ENCODE measurements around the gene DHCR24.
A peak's percentile ranks its signal among the peaks of the same experiment; 100 is the strongest.

The DHCR24 gene

GRCh38 chr1:54813485-54814125 lies 73.4 kb downstream of the DHCR24 start:
- ChIA-PET POLR2A (interaction anchor here (0.6 kb wide), 1 partner anchor 511 kb away, joined by 3 read pairs; no protein-coding TSS in a partner anchor), CTCF (no interaction called here)
- no peak for TF ChIP-seq FOXA1 (IDR thresholded peaks at IDR 0.05)
- no peak for TF ChIP-seq ELF4 (IDR thresholded peaks at IDR 0.05)
- no peak for TF ChIP-seq HDGF (IDR thresholded peaks at IDR 0.05; ENCODE audit: borderline replicate concordance)
- no peak for TF ChIP-seq SP1 (IDR thresholded peaks at IDR 0.05)
- no peak for TF ChIP-seq BHLHE40 (IDR thresholded peaks at IDR 0.05; ENCODE audit: borderline replicate concordance)
- TF ChIP-seq NFRKB (IDR thresholded peaks at IDR 0.05): no peak
- no peak for TF ChIP-seq FOXM1 (IDR thresholded peaks at IDR 0.05; ENCODE audit: borderline replicate concordance)
- TF ChIP-seq TARDBP (IDR thresholded peaks at IDR 0.05): no peak
- TF ChIP-seq CTBP1 (IDR thresholded peaks at IDR 0.05; ENCODE audit: borderline replicate concordance): no peak
- TF ChIP-seq ZNF384 (IDR thresholded peaks at IDR 0.05): no peak
- TF ChIP-seq SUZ12 (IDR thresholded peaks at IDR 0.05): no peak
- TF ChIP-seq PKNOX1 (IDR thresholded peaks at IDR 0.05): no peak
- no peak for TF ChIP-seq FOXK2 (IDR thresholded peaks at IDR 0.05)
- TF ChIP-seq LEF1 (IDR thresholded peaks at IDR 0.05; ENCODE audit: borderline replicate concordance): no peak
- no peak for TF ChIP-seq ARNT (IDR thresholded peaks at IDR 0.05)
- no peak for TF ChIP-seq L3MBTL2 (conservative IDR thresholded peaks at IDR 0.05)
- DNase-seq (ENCODE audit: extremely low spot score): no peak

- ChIA-PET POLR2A (no interaction called here), CTCF (no interaction called here)
Measured at GRCh38 chr1:54812801-54813484, 74.1 kb downstream of the DHCR24 start.

GRCh38 chr1:54811739-54812655 lies 75.0 kb downstream of the DHCR24 start:
- no peak for TF ChIP-seq LEF1 (IDR thresholded peaks at IDR 0.05; ENCODE audit: borderline replicate concordance)
- no peak for TF ChIP-seq ELF4 (IDR thresholded peaks at IDR 0.05)
- no peak for TF ChIP-seq SP1 (IDR thresholded peaks at IDR 0.05)
- TF ChIP-seq HDGF (IDR thresholded peaks at IDR 0.05; ENCODE audit: borderline replicate concordance): 0 out of 2 replicates have a peak, but pooled peaks have one; percentile 31
- ChIA-PET POLR2A (no interaction called here), CTCF (interaction anchor here (0.6 kb wide), 1 partner anchor 559 kb away, joined by 8 read pairs; no protein-coding TSS in a partner anchor)

More at GRCh38 chr1:54812801-54813484, 74.1 kb downstream of the DHCR24 start:
- TF ChIP-seq LEF1 (IDR thresholded peaks at IDR 0.05; ENCODE audit: borderline replicate concordance) (no peak), PKNOX1 (IDR thresholded peaks at IDR 0.05) (no peak), CTBP1 (IDR thresholded peaks at IDR 0.05; ENCODE audit: borderline replicate concordance) (no peak), ZNF384 (IDR thresholded peaks at IDR 0.05) (no peak), FOXM1 (IDR thresholded peaks at IDR 0.05; ENCODE audit: borderline replicate concordance) (no peak), SP1 (IDR thresholded peaks at IDR 0.05) (no peak), HDGF (IDR thresholded peaks at IDR 0.05; ENCODE audit: borderline replicate concordance) (no peak), BHLHE40 (IDR thresholded peaks at IDR 0.05; ENCODE audit: borderline replicate concordance) (no peak), ELF4 (IDR thresholded peaks at IDR 0.05) (no peak), NFRKB (IDR thresholded peaks at IDR 0.05) (no peak), FOXK2 (IDR thresholded peaks at IDR 0.05) (no peak), FOXA1 (IDR thresholded peaks at IDR 0.05) (no peak)
- DNase-seq (ENCODE audit: extremely low spot score): no peak

GRCh38 chr1:54811066-54811465 lies 75.9 kb downstream of the DHCR24 start:
- TF ChIP-seq ARNT (IDR thresholded peaks at IDR 0.05) (no peak), LEF1 (IDR thresholded peaks at IDR 0.05; ENCODE audit: borderline replicate concordance) (no peak), SUZ12 (IDR thresholded peaks at IDR 0.05) (no peak), PKNOX1 (IDR thresholded peaks at IDR 0.05) (no peak), SP1 (IDR thresholded peaks at IDR 0.05) (no peak), HDGF (IDR thresholded peaks at IDR 0.05; ENCODE audit: borderline replicate concordance) (no peak), BHLHE40 (IDR thresholded peaks at IDR 0.05; ENCODE audit: borderline replicate concordance) (no peak), TARDBP (IDR thresholded peaks at IDR 0.05) (no peak), ZNF384 (IDR thresholded peaks at IDR 0.05) (no peak), FOXM1 (IDR thresholded peaks at IDR 0.05; ENCODE audit: borderline replicate concordance) (no peak)
- ChIA-PET CTCF (interaction anchor here (0.6 kb wide), 1 partner anchor 558 kb away, joined by 8 read pairs; no protein-coding TSS in a partner anchor), POLR2A (no interaction called here)
- no peak for DNase-seq (ENCODE audit: extremely low spot score)

More at GRCh38 chr1:54811739-54812655, 75.0 kb downstream of the DHCR24 start:
- DNase-seq (ENCODE audit: extremely low spot score): no peak

GRCh38 chr1:54810153-54810942 lies 76.6 kb downstream of the DHCR24 start:
- ChIA-PET CTCF (interaction anchor here (0.5 to 1.6 kb wide), 3 partner anchors 10 to 630 kb away, joined by 3 to 5 read pairs (median 4); no protein-coding TSS in a partner anchor), POLR2A (no interaction called here)
- DNase-seq (ENCODE audit: extremely low spot score): peak; percentile 95
- TF ChIP-seq SP1 (IDR thresholded peaks at IDR 0.05) (no peak), FOXK2 (IDR thresholded peaks at IDR 0.05) (no peak), L3MBTL2 (conservative IDR thresholded peaks at IDR 0.05) (no peak), FOXM1 (IDR thresholded peaks at IDR 0.05; ENCODE audit: borderline replicate concordance) (no peak), NFRKB (IDR thresholded peaks at IDR 0.05) (no peak), FOXA1 (IDR thresholded peaks at IDR 0.05) (no peak), SUZ12 (IDR thresholded peaks at IDR 0.05) (no peak)
